IMR-90 (cell line): ENCODE measurements around the gene MACF1.
A peak's percentile ranks its signal among the peaks of the same experiment; 100 is the strongest.

Source experiments
- BHLHE40 ChIP-seq: fragments of 150-350 bp; IDR thresholded peaks from 2 replicates; pipeline ENCODE4 v1.6.1; 2016; ENCODE audit warnings: mild to moderate bottlenecking, low read depth, low read length
- CEBPB ChIP-seq: IDR thresholded peaks from 2 replicates; pipeline ENCODE4 v1.6.1; 2012; ENCODE audit warnings: low read depth, low read length, improper control_type of control experiment
- ELK1 ChIP-seq: fragments of 150-350 bp; IDR thresholded peaks from 2 replicates; pipeline ENCODE4 v1.6.1; 2016; ENCODE audit warnings: low read depth, mild to moderate bottlenecking, low read length, moderate library complexity, borderline replicate concordance
- FOS ChIP-seq: fragments of 150-350 bp; IDR thresholded peaks from 2 replicates; pipeline ENCODE4 v1.6.1; 2016; ENCODE audit warnings: low read depth, low read length
- MXI1 ChIP-seq: IDR thresholded peaks from 2 replicates; pipeline ENCODE4 v1.6.1; 2012; ENCODE audit warnings: low read depth, mild to moderate bottlenecking, low read length, moderate library complexity, borderline replicate concordance
- NFE2L2 ChIP-seq: fragments of 150-350 bp; IDR thresholded peaks from 2 replicates; pipeline ENCODE4 v1.6.1; 2016; ENCODE audit warnings: low read depth, mild to moderate bottlenecking, low read length
- POLR2A ChIP-seq: IDR thresholded peaks from 2 replicates; pipeline ENCODE4 v1.6.1; 2012; ENCODE audit warnings: mild to moderate bottlenecking, low read depth, low read length
- RCOR1 ChIP-seq: IDR thresholded peaks from 2 replicates; pipeline ENCODE4 v1.6.1; 2012; ENCODE audit warnings: mild to moderate bottlenecking, low read length, improper control_type of control experiment; ENCODE audit not compliant: insufficient replicate concordance
- RFX5 ChIP-seq: IDR thresholded peaks from 2 replicates; pipeline ENCODE4 v1.8.0; 2012; ENCODE audit warnings: low read depth, mild to moderate bottlenecking, low read length, moderate library complexity
- SMC3 ChIP-seq: fragments of 150-350 bp; IDR thresholded peaks from 2 replicates; pipeline ENCODE4 v1.6.1; 2016; ENCODE audit warnings: low read depth, mild to moderate bottlenecking, antibody characterized with exemption, low read length, moderate library complexity
- TF ChIP-seq, protein P1 (sequence below): conservative IDR thresholded peaks from 2 replicates; pipeline ENCODE4 v1.5.1; 2012; ENCODE audit warnings: mild to moderate bottlenecking, low read depth, low read length, improper control_type of control experiment
- TF ChIP-seq, protein P2 (sequence below): fragments of 150-350 bp; IDR thresholded peaks from 2 replicates; pipeline ENCODE4 v1.6.1; 2017; ENCODE audit warnings: mild to moderate bottlenecking, antibody characterized with exemption, low read length, low read depth

DNA sequence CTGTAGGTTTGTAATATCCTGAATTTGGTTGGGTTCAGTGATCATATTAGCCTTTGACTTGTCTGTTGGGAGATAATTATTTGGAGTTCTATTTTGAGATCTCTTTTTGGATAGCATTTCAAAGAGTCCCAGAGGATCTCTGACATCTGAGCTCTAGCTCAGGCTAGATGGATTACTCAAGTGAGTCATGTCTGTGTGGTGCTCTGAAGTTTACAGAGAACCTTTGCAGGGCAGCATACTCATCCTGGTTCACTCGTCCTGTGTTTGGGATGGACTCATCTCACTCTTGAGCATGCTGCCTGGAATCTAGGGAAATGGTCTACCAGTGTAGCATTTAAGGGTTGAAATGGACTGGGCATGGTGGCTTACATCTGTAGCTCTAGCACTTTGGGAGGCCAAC lies 257.6 kb downstream of the MACF1 start:
- no peak for TF ChIP-seq POLR2A
- no peak for TF ChIP-seq BHLHE40
- TF ChIP-seq, protein P1, sequence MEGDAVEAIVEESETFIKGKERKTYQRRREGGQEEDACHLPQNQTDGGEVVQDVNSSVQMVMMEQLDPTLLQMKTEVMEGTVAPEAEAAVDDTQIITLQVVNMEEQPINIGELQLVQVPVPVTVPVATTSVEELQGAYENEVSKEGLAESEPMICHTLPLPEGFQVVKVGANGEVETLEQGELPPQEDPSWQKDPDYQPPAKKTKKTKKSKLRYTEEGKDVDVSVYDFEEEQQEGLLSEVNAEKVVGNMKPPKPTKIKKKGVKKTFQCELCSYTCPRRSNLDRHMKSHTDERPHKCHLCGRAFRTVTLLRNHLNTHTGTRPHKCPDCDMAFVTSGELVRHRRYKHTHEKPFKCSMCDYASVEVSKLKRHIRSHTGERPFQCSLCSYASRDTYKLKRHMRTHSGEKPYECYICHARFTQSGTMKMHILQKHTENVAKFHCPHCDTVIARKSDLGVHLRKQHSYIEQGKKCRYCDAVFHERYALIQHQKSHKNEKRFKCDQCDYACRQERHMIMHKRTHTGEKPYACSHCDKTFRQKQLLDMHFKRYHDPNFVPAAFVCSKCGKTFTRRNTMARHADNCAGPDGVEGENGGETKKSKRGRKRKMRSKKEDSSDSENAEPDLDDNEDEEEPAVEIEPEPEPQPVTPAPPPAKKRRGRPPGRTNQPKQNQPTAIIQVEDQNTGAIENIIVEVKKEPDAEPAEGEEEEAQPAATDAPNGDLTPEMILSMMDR = no peak
- no peak; the same call in 1 of the 2 replicates for TF ChIP-seq FOS
- TF ChIP-seq SMC3 = no peak
- TF ChIP-seq CEBPB = no peak
- TF ChIP-seq, protein P2, sequence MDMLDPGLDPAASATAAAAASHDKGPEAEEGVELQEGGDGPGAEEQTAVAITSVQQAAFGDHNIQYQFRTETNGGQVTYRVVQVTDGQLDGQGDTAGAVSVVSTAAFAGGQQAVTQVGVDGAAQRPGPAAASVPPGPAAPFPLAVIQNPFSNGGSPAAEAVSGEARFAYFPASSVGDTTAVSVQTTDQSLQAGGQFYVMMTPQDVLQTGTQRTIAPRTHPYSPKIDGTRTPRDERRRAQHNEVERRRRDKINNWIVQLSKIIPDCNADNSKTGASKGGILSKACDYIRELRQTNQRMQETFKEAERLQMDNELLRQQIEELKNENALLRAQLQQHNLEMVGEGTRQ = no peak
- TF ChIP-seq MXI1 = 0 out of 2 replicates have a peak, but pooled peaks have one; percentile 34
- no peak for TF ChIP-seq RFX5
- no peak for TF ChIP-seq ELK1
- TF ChIP-seq RCOR1 = no peak
- TF ChIP-seq NFE2L2 = no peak
